ENCODE data around the gene RPL34. TPM values are rescaled to one million over a fixed set of nuclear protein-coding genes. Genes with fewer than 3 reads are reported as not detected.

The RPL34 gene
- total and polyA plus RNA-seq, 2 of the 4 experiments (the other 2 are of a cell fraction) = 1,435 to 2,037 TPM

- Histone ChIP-seq H3K36me3 (ENCODE audit: control insufficient read depth, insufficient read depth, low read length) (no peaks in the 10 kb centered on the region), H3K4me1 (ENCODE audit: control insufficient read depth, insufficient read depth, low read length) (no peaks in the 10 kb centered on the region), H3K23ac (ENCODE audit: low read depth, low read length) (no peak overlapping the region), H3K27ac (ENCODE audit: insufficient read depth, low read length) (no peak overlapping the region), H3K9me1 (ENCODE audit: insufficient read depth, low read length) (no peaks in the 10 kb centered on the region), H2BK20ac (ENCODE audit: low read depth, low read length) (no peak overlapping the region), H2AFZ (replicated peaks; ENCODE audit: low read length, poor library complexity) (no peak overlapping the region), H3K14ac (replicated peaks; ENCODE audit: low read depth, low read length) (no peak overlapping the region), H3K4me3 (ENCODE audit: insufficient read depth, low read depth, low read length) (no peak overlapping the region), H2BK120ac (ENCODE audit: low read depth, low read length) (no peak overlapping the region), H4K5ac (ENCODE audit: low read depth, low read length) (no peak overlapping the region), H3K4ac (ENCODE audit: low read depth, low read length) (no peak overlapping the region), H3K79me1 (ENCODE audit: low read depth in 1 of 2, low read length in 2 of 2) (no peaks in the 10 kb centered on the region), H3K27me3 (ENCODE audit: control insufficient read depth, insufficient read depth, low read length) (no peaks in the 10 kb centered on the region; the same call in 1 of the 2 replicates), H4K91ac (ENCODE audit: insufficient read depth, low read depth, low read length) (no peak overlapping the region), H2BK15ac (ENCODE audit: low read depth, low read length) (no peak overlapping the region), H4K20me1 (ENCODE audit: insufficient read depth, low read length) (no peaks in the 10 kb centered on the region), H2BK5ac (ENCODE audit: low read depth, low read length, poor library complexity, severe bottlenecking) (no peak overlapping the region), H2AK9ac (replicated peaks; ENCODE audit: low read depth, low read length, poor library complexity) (no peak overlapping the region), H3K18ac (ENCODE audit: low read depth, low read length) (no peak overlapping the region), H3K9me3 (ENCODE audit: control insufficient read depth, insufficient read depth, low read length) (no peaks in the 10 kb centered on the region), H3K9ac (ENCODE audit: low read depth, low read length) (no peak overlapping the region), H3K56ac (ENCODE audit: extremely low read depth, insufficient read depth, low read length) (no peak overlapping the region), H4K8ac (ENCODE audit: low read depth in 2 of 2, low read length in 2 of 2) (no peak overlapping the region), H2AK5ac (ENCODE audit: low read depth, low read length) (no peak overlapping the region), H3K4me2 (ENCODE audit: low read depth, low read length) (no peak overlapping the region)
- DNase-seq (no peak), ATAC-seq (ENCODE audit: low read depth) (no peak)
- CTCF ChIA-PET = no interaction called here
- TF ChIP-seq NFE2L2 (IDR thresholded peaks at IDR 0.05; ENCODE audit: low read depth, low read length) = no peak
- no peak for TF ChIP-seq MXI1 (IDR thresholded peaks at IDR 0.05; ENCODE audit: borderline replicate concordance, low read depth, low read length)
- TF ChIP-seq CHD1 (IDR thresholded peaks at IDR 0.05; ENCODE audit: low read depth, low read length) = no peak
- TF ChIP-seq SMC3 (IDR thresholded peaks at IDR 0.05; ENCODE audit: low read depth, low read length) = no peak
- no peak for TF ChIP-seq BHLHE40 (IDR thresholded peaks at IDR 0.05; ENCODE audit: low read depth, low read length)
- no peak for TF ChIP-seq FOS (IDR thresholded peaks at IDR 0.05; ENCODE audit: low read depth, low read length)
- TF ChIP-seq MAFK (IDR thresholded peaks at IDR 0.05; ENCODE audit: low read depth, low read length) = no peak
- TF ChIP-seq POLR2A (IDR thresholded peaks at IDR 0.05; ENCODE audit: low read depth, low read length) = no peak
- no peak for TF ChIP-seq MAZ (IDR thresholded peaks at IDR 0.05; ENCODE audit: borderline replicate concordance, low read depth, low read length)
- TF ChIP-seq USF2 (IDR thresholded peaks at IDR 0.05; ENCODE audit: low read depth, low read length) = no peak
- no peak for TF ChIP-seq RCOR1 (IDR thresholded peaks at IDR 0.05; ENCODE audit: insufficient replicate concordance, low read length)
- TF ChIP-seq CEBPB (IDR thresholded peaks at IDR 0.05; ENCODE audit: low read depth, low read length) = no peak
- dilution Hi-C loops (cut with HindIII; ENCODE audit: low sequenced_read_pairs, unreplicated experiment) = no loop called here
- intact Hi-C loops (cut with micrococcal nuclease) = no loop called here
- POLR2A ChIA-PET (ENCODE audit: unreplicated experiment) = no interaction called here
- no TSS peak for BruUV-seq (replicated peaks)
- WGBS, 2 experiments (ENCODE audit: extremely low coverage in 2 of 2, insufficient read length in 1 of 2) = no CpG with 5 or more reads among the region's 6 CpGs
- in situ Hi-C loops (cut with MboI; ENCODE audit: low sequenced_read_pairs) = no loop called here
Measured at GRCh38 chr4:108612365-108612764, 8.0 kb upstream of the RPL34 start.

All from IMR-90 (cell line).